ENCODE data around the gene BMP7.

BMP7 gene

GRCh38 chr20:57215826-57216471 is 50.5 kb downstream of the BMP7 start:
- no peak for TF ChIP-seq CTCF (IDR thresholded peaks at IDR 0.05; ENCODE audit: low read depth, low read length)
- no peak for DNase-seq (ENCODE audit: extremely low read depth, low read depth)

- DNase-seq (ENCODE audit: extremely low read depth, low read depth), result no peak
- TF ChIP-seq CTCF (IDR thresholded peaks at IDR 0.05; ENCODE audit: low read depth, low read length), result no peak
These were observed 51.0 kb downstream of the BMP7 start for GRCh38 chr20:57215426-57215825.

GRCh38 chr20:57214948-57215347 is 51.5 kb downstream of the BMP7 start:
- DNase-seq (ENCODE audit: extremely low read depth, low read depth), result no peak
- no peak for TF ChIP-seq CTCF (IDR thresholded peaks at IDR 0.05; ENCODE audit: low read depth, low read length)

GRCh38 chr20:57214427-57214826 is 52.0 kb downstream of the BMP7 start:
- no peak for TF ChIP-seq CTCF (IDR thresholded peaks at IDR 0.05; ENCODE audit: low read depth, low read length)

GRCh38 chr20:57213924-57214323 is 52.5 kb downstream of the BMP7 start:
- DNase-seq (ENCODE audit: extremely low read depth, low read depth), result no peak
- no peak for TF ChIP-seq CTCF (IDR thresholded peaks at IDR 0.05; ENCODE audit: low read depth, low read length)

More at GRCh38 chr20:57214427-57214826, 52.0 kb downstream of the BMP7 start:
- DNase-seq (ENCODE audit: extremely low read depth, low read depth), result no peak

- TF ChIP-seq CTCF (IDR thresholded peaks at IDR 0.05; ENCODE audit: low read depth, low read length), result no peak
- DNase-seq (ENCODE audit: extremely low read depth, low read depth), result no peak
These were observed 53.1 kb downstream of the BMP7 start for GRCh38 chr20:57213291-57213690.

- TF ChIP-seq CTCF (IDR thresholded peaks at IDR 0.05; ENCODE audit: low read depth, low read length), result no peak
- DNase-seq (ENCODE audit: extremely low read depth, low read depth), result peak; percentile 55
These were observed 53.7 kb downstream of the BMP7 start for GRCh38 chr20:57212534-57213276.

All from AG09319 (cell line).